Loucy (cell line): ENCODE data around the gene HPS3.

ENCODE experiments used
- EZH2phosphoT487 ChIP-seq: fragments of 200-600 bp; IDR thresholded peaks from 2 replicates; pipeline ENCODE4 v1.6.1; 2018; ENCODE audit warnings: antibody characterized with exemption, mild to moderate bottlenecking, moderate library complexity, borderline replicate concordance
- TF ChIP-seq, protein P1 (sequence below): fragments of 200-600 bp; sonication (generic); conservative IDR thresholded peaks from 2 replicates; pipeline ENCODE4 v1.5.1; 2014; ENCODE audit warnings: mild to moderate bottlenecking, antibody characterized with exemption, low read length

GRCh38 chr3:149186721-149187120 lies 57.3 kb downstream of the HPS3 start:
- TF ChIP-seq, protein P1, sequence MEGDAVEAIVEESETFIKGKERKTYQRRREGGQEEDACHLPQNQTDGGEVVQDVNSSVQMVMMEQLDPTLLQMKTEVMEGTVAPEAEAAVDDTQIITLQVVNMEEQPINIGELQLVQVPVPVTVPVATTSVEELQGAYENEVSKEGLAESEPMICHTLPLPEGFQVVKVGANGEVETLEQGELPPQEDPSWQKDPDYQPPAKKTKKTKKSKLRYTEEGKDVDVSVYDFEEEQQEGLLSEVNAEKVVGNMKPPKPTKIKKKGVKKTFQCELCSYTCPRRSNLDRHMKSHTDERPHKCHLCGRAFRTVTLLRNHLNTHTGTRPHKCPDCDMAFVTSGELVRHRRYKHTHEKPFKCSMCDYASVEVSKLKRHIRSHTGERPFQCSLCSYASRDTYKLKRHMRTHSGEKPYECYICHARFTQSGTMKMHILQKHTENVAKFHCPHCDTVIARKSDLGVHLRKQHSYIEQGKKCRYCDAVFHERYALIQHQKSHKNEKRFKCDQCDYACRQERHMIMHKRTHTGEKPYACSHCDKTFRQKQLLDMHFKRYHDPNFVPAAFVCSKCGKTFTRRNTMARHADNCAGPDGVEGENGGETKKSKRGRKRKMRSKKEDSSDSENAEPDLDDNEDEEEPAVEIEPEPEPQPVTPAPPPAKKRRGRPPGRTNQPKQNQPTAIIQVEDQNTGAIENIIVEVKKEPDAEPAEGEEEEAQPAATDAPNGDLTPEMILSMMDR = no peak
- no peak for TF ChIP-seq EZH2phosphoT487
